GM18498 (cell line): ENCODE measurements around the gene ANKS1B.

Experiments
- ATAC-seq: cut with Tn5 transposase; IDR thresholded peaks from one replicate; pipeline ENCODE4 v1.9.1; 2021; ENCODE audit warnings: mild to moderate bottlenecking, moderate library complexity; ENCODE audit not compliant: unreplicated experiment

ANKS1B gene

DNA sequence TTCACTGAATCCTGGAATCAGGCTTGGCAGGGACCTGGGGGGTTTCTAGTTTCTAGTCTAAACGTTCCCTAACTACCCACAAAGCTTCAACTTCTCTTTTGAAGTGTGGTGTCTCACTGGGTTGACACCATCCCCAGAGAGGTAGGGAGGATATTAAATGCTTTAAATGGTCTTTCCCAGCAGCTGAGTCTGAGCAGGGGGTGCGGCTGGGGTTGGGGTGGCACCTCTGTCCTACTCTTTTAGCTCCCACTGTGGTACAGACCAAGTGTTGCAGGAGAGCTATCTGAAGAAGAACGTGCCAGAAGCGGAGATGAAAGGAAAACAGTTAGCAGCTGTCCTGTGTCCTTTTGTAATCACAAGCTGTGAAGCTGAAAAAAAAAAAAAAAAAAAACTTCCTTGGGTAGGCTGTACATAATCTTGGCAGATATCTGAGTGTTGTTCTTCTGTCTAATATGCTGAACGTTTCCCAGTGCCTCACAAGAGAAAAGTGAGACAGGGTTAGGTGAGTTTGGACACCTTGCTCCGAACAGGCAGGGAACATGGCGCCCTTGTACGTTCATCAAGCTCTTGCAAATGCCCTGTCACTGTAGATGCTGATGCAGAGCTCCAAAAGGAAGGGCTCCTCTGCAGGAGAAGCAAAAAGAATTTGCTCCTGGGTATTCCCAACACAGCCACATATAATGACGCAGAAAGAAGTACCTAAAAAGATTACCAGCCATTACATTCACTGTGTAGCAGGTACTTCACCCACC is 892.5 kb downstream of the ANKS1B start:
- ATAC-seq: no peak

DNA sequence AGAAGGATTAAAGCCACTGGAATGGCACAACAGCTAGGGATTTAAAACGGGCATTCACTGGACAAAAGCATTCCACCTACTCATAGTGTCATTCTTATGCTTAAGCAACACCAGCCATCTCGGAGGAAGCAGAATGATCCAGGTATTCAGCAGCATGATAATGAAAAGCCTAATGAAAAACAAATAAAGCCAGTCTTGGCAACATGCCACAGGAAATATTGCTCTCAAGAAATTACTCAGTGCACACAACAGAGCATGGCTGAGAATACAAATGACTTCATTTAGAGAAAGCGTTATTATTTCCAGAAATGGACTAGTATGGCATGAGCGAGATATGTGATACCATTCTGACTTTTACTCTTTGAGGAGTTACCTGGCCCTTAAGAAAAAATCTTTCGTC is 897.5 kb downstream of the ANKS1B start:
- ATAC-seq: no peak

DNA sequence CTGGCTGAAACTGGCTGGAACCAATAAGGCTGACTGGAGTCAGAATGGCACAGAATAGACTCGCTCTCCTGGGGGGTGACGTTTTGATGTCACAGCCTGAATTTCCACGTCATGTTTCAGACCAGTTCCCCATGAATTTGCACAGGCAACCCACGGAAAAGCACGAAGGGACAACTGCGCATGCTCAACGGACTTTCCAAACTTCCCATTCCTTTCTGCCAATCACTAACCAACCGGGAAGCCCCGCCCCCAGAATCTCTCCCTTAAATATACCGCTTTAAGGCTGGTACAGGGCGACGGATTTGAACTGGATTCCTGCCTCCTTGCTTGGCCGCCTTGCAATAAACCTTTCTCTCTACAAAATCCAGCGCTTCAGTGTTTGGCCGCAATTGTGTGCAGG is 904.9 kb downstream of the ANKS1B start:
- no peak for ATAC-seq

DNA sequence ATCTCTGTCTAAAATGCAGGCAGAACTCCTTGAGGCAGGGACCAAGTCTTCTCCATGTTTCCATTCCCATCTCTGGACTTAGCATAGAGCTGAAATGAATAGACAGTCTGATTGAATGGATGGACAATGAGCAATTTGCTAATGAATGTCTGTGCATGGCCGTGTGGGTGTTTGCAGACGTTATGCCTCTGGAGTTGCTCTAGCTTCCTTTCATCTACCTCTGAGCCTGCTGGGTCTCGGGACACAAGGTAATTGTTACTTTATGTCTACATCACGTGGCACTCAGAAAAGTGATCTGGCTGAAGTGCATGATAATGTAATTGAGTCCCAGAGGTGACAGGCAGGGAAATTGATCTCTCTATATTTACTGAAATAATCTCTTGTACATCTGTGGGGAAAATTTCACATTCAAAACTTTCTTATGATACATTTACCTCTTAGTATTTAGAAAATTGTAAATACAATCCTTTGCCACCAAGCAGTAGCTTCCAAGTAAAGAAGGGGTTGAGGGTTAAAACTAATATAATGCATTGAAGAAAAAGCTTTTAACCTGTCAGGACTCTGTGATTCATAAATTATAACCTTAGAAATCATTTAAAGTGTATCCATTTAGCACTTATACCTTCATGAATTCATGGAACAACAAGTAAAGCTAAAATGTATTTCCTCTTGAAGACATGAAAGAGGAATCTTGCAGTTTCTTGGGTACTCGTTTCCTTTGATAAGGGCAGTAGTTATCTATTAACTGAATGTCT is 915.6 kb downstream of the ANKS1B start:
- ATAC-seq: no peak

DNA sequence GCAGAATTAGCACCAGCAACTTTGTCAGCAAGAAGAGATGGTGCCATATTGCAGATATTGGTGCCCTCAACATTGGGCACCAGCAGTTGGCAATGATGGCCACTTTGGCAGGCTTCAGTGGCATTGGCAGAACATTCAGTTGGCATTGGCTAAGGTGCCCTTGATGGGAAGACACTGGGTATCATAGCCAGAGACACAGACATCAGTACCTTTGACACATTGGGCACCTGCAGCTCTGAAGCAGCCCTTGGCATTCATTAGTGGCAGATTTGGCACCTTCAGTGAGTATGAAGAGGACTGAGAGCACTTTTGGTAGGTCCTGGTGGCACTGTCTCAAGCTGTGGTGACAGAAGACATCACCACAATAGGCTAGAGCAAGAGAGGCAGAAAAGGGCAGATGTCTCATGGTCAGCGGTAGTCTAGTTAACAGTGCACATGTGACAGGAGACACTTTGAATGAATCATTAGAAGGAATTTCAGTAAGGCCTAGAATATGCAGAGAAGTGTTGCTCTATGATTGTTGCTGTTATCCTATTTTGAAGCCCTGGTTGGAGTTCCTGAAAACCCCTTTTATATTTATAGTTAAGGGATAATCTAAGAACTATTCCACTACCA is 917.5 kb downstream of the ANKS1B start:
- ATAC-seq: no peak

DNA sequence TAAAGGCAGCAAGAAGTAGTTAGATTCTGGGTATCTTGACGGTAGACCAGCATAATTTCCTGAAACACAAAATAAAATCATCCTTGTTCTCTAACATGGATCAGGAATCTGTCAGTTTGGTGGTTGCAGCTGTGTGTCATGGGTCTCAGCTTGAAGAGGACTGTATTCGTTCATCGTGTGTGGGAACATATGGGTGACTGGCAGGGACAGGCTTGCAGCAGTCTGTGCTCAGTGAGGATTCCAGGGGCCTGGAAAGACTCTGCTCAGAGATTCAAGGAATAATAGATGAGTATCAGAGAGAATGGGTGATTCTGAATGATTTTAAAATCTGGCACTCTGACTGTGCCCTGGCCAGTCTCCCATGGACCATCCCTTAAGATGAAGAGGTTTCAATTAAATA is 918.0 kb downstream of the ANKS1B start:
- no peak for ATAC-seq

DNA sequence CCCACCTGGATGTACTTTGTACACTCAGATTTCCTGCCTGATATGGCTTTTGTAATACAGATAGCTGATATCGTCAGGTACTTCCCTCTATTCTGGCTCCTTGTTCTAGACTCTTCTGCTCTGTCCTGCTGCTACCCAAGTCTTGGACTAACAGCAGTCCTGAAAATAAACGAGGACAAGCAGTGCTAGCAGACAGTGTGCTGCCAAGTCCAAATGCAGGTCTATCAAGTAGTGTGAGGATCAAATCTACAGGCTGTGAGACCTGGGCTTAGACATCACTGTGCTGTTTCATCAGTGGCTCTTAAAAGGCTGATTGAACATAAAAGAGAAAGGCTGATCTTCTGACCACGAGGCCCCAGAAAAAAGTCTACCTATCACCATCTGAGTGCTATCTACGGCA is 921.6 kb downstream of the ANKS1B start:
- ATAC-seq: no peak

DNA sequence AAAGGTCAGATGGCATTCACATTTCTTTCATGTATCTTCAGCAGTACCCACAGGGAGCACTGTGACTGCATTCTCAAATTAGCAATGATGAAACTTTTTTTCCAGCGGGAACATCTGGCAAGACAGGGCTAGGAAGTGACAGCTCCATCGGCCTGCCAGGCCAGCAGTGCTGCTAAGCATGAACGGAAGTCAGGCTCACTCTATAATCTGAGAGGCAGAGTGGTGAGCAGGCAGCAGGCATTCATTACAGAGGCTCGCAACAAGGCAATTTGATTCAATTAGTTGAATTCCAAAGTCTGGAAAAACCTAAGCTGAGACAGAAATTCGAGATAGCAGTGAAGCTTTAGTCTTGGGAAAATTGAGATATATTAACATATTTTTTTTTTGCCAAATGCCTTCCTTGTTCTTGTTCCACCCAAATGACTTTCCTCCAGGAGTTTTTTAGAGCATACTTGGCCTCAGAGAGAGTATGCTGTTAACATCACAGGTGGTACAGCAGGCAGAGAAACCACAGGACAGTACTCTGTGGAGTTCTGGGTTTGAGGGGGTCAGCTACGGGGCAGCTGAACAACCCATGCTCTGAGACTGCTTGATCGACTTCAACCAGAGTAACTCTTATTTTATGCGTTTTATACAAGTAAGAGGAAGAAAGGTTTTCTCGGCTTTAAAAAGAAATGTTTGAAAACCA is 924.8 kb downstream of the ANKS1B start:
- ATAC-seq: no peak

DNA sequence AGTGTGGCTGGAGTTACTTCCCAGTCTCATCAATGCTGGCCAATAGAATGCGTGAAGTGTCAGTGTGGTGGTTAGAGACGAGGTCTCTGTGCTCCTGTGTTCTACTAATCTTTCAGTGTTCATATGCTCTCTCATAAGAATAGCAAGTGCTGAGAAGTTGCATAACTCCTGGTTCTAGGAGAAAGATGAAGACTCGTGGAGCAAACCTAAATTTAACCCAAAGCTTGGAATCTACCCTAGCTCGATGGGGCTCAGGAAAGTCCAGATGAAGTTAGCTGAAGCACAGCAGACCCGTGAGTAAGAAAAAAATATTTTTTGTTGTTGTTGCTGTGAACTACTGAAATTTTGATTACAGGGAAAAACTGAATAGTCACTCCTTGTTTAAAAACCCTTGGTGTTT is 927.1 kb downstream of the ANKS1B start:
- ATAC-seq: no peak

DNA sequence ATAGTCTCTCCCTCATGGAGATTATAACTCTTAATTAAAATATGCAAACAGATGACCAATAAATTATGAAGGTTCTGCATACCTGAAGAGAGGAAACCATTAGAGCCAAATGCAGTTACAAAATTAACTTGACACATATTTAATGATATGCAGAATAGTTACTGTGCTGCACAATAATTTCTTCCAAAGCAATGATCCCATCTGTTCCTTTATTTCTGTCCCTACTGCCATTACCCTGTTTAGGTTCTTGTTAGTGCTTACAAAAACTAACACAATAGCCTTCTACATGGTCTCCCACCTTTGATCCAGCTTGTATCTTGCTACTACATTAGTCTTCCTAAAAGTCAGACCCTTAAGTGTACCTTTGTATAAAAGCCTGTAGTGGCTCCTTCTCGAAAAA is 928.5 kb downstream of the ANKS1B start:
- no peak for ATAC-seq

DNA sequence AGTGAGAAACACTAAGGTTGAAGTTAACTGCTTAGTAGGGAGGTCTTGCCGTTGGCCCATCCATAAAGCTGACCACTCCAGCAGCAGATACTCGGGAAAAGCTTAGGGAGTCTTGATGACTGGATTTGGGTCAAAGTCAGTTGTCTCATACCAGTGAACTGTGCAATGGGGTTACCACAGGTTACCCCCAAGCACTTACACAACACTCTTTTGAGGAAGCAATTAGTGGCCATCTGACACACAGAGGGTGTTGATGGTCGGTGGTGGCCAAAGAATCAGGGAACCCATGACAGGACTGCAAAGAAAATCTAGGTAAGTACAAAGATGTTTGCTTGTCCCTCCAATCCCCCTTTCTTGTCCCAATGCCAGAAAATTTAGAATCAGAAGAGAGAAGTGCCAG is 929.4 kb downstream of the ANKS1B start:
- ATAC-seq: no peak

DNA sequence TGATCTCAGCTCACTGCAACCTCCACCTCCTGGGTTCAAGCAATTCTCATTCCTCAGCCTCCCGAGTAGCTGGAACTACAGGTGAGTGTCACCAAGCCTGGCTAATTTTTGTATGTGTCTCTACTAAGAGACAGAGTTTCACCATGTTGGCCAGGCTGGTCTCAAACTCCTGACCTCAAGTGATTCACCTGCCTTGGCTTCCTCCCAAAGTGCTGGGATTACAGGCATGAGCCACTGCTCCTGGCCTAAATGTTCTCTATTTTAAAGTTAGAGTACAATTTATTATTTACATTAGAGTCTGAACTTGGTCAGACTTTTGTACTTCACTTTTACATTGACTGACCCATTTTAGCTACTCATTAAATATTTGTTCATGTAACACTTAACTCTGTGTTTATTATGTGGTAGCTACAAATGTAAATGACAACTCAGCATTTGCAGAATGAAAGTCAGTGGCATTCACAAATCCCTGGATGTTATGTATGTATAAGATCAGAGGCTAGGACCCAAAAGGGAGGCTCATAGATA is 930.1 kb downstream of the ANKS1B start:
- ATAC-seq: no peak

DNA sequence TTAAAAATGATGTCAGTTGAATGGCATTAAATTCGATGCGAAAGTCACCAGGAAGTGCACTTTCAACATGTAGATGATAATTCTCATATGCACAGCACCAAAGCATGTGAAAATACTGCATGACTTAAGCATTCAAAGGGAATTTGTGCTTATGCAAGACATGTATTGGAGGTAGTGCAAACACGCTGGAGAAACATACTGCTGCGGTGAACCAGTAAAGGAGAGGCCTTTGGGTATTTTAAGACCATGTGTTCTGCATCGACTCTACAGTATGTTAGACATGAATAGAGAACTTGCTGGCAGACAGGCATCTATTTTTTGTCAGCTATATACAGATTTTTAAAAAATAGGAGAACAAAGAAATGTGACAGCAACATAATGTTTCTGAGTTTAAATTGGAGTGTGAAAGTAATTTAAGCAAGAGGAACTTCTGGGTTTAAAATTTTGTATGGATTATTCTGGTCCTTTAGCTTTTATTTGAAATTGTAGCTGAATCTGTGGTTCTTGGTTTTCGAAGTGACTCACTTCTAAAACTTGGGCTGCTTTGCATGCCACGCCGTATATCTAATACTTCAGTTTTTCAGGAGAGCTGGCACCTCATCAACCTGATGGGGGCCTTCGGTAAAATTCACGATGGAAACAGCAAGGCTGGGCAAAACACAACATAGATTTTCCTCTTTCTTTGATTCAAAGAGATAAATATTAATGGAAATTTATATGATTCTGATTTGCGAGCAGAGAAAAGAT is 930.9 kb downstream of the ANKS1B start:
- no peak for ATAC-seq

DNA sequence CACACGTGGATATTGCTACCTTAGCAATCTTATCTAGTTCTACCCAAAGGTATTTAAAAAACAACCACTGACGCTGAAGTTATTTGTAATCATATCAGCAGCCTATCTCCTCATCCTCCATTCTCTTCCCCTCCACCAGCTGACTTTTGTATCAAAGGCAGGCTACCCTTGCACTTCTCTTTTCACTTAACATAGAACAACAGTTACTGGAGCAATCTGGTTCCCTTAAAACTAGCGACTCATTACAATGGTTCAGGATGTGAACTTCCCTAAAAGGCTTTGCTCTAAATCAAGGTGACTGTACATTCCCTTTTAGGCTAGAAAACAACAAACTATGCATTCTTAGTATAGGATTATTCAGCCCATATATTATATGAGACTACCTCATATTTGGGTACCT is 935.0 kb downstream of the ANKS1B start:
- ATAC-seq: no peak

DNA sequence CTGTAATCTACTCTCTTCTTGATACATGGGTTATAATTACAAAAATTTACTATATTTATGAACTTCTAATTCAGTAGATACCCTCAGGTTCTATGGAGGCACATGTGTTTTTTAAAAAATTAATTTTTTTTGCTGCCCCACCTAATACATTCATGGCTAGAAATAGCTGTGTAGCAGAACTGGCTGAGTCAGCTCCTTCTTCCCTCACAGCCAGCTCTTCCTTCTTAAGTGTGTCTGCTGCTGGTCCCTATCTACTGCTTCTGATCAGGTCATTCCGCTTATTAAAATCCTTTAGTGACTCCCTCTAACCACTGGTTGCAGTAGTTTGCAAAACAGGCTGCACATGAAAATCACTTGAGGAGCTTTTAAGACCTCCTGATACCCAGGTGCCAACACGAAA is 939.6 kb downstream of the ANKS1B start:
- ATAC-seq: no peak

DNA sequence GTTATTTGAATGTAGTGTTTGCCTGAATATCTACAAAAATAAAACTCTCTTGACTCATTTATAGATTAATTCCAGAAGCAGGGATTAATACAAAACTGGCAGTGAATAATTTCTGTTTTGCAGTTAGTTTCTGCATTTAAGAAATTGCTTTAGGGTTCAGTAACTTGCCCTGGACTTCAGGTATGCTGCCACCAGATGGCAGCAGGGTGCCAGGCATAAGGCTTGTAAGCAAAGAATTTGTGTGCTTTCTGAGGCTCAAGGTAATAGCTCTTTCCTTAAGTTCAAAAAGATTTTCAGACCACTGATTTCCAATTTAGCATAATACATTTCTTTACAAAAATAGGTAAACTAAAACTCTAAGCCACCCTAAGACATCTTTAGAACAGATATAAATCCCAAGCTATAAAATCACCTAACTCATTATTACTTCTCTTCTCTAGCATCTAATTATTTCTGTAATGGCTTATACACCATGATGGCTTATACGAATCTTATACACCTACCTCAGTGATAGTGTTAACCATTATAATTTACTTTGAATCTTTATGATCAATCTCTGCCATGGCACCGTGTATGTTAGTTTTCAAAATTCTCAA is 941.3 kb downstream of the ANKS1B start:
- peak; percentile 80 for ATAC-seq

DNA sequence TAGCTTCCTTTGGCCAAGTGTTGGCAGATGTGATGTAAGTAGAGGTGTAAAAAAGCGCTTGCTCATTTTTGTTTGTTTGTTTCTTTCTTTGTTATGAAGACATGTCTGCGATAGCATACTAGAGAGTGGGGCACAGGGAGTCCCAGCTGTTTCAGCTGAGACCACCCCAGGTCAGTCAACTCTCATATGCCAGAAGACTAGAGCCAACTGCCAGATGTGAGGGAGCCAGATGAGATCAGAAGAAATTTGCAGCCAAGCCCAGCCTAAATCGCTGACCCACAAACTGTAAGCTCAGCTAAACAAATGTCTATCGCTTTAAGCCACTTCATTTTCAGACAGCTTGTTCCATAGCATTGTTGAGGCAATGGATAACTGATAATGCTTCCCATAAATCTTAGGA is 942.5 kb downstream of the ANKS1B start:
- no peak for ATAC-seq

DNA sequence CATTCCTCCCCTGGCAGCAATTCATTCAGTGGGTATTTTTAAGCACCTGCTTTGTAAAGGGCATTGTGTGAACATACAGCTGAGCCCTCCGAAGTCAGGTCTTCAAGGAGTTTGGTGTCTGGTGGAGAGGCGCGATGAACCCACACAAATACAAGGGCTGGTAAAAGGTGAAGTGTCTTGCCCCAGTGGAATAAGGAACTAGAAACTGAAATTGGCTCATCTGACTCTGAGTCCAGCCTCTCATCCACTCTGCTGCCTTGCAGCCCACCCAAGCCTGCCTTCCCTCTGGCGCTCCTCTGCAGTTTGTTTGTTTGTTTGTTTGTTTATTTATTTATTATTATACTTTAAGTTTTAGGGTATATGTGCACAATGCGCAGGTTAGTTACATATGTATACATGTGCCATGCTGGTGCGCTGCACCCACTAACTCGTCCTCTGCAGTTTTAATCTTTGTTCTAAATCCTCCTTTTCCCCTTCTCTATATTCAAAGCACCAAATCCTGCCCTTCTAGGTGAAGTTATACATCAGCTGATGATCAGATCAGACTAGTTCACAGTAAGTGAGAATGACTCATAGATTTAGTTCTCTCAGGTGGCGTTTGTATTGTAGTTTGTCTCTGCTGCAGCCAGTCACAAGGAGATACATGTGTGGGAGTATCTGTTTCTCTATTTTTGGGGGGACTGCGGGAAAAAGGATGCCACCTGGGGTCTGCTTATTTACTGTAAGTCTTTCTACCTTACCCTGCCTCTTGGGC is 945.2 kb downstream of the ANKS1B start:
- ATAC-seq: no peak

DNA sequence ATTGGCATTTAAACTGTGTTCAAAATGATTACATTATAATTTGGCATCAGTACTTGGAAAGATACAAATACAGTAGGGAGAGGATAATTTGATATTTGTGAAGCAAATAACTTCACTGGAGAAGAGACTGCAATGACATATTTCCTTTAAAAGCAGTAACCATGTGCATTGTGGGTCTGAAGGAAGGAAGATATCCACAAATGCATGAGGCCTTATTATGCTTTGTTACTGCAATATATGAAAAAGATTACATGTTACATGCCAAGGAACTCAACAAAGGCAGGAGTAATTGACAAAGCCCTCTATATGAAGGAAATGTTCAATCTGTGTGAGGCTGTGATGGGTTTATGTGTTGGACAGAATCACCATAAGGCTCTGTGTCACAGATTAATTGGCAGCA is 948.2 kb downstream of the ANKS1B start:
- no peak for ATAC-seq

DNA sequence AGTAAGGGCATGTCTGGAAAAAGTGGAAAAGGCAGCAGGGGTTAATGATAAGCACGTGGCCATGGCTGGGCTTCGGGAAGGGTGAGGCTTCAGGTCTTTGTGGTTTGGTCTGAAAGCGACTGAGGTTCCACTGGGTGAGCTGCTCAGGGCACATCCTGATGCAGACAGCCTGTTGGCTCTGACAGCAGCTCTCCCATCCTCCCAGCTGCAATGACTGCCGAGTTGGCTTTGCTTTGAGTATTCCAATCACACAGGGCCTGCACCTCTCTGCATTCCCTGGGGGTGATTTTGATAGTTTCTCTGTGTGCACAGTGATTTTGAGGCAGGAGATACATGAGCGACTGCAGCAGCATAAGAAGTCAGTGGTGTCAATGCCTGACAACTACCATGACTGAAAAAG is 948.9 kb downstream of the ANKS1B start:
- ATAC-seq: no peak
